GM12892 (cell line): ENCODE data around the gene HKDC1.

Source experiments
- POLR2A ChIP-seq: IDR thresholded peaks from 2 replicates; pipeline ENCODE4 v1.6.1; 2011; ENCODE audit warnings: low read depth, low read length, control low read depth
- POLR2AphosphoS5 ChIP-seq: IDR thresholded peaks from 2 replicates; pipeline ENCODE4 v1.6.1; 2011; ENCODE audit warnings: low read depth, low read length, control low read depth

GRCh38 chr10:69240455-69240854 is 20.3 kb downstream of the HKDC1 start:
- TF ChIP-seq POLR2AphosphoS5, result no peak
- TF ChIP-seq POLR2A, result no peak
